GM12872 (cell line): ENCODE measurements around the gene GLRX2.
A peak's percentile ranks its signal among the peaks of the same experiment; 100 is the strongest.

Source experiments
- CTCF ChIP-seq: IDR thresholded peaks from 3 replicates; pipeline ENCODE4 v1.5.1; 2011; ENCODE audit warnings: low read depth, mild to moderate bottlenecking, low read length, moderate library complexity; ENCODE audit not compliant: insufficient read depth

GLRX2 gene

GRCh38 chr1:193070942-193071341 is 34.3 kb downstream of the GLRX2 start:
- TF ChIP-seq CTCF = no peak

- no peak for TF ChIP-seq CTCF
Measured at GRCh38 chr1:193070386-193070753, 34.8 kb downstream of the GLRX2 start.

GRCh38 chr1:193069748-193070385 is 35.3 kb downstream of the GLRX2 start:
- peak; percentile 64 for TF ChIP-seq CTCF

- no peak for TF ChIP-seq CTCF
Measured at GRCh38 chr1:193068013-193068412, 37.2 kb downstream of the GLRX2 start.

- no peak for TF ChIP-seq CTCF
Measured at GRCh38 chr1:193066606-193067005, 38.6 kb downstream of the GLRX2 start.

GRCh38 chr1:193065954-193066353 is 39.3 kb downstream of the GLRX2 start:
- TF ChIP-seq CTCF = no peak

GRCh38 chr1:193062698-193063463 is 42.3 kb downstream of the GLRX2 start:
- TF ChIP-seq CTCF = no peak
